Glomerular visceral epithelial cell (primary cell): ENCODE measurements around the gene ECM1.

Experiments used
- DNase-seq: peaks from one replicate; pipeline ENCODE4 v3.0.0-alpha.2; 2016; ENCODE audit errors: extremely low spot score

ECM1 gene

GRCh38 chr1:150507912-150508864 lies at the start of gene ECM1:
TSS of gene ECM1 (plus strand) at chr1:150508109. CDS start at chr1:150508210, 101 bp downstream.
- DNase-seq: peak; percentile 85

GRCh38 chr1:150464422-150464826 lies 43.5 kb upstream of the ECM1 start:
- peak; percentile 64 for DNase-seq

- no peak for DNase-seq
Observed at GRCh38 chr1:150466964-150467363, 40.9 kb upstream of the ECM1 start.

GRCh38 chr1:150469291-150469690 lies 38.6 kb upstream of the ECM1 start:
- no peak for DNase-seq

- no peak for DNase-seq
Observed at GRCh38 chr1:150472601-150473200, 35.2 kb upstream of the ECM1 start.

- no peak for DNase-seq
Observed at GRCh38 chr1:150473659-150474058, 34.2 kb upstream of the ECM1 start.

GRCh38 chr1:150474869-150475268 lies 33.0 kb upstream of the ECM1 start:
- DNase-seq: no peak

GRCh38 chr1:150476754-150477153 lies 31.2 kb upstream of the ECM1 start:
- DNase-seq: no peak

GRCh38 chr1:150477320-150477719 lies 30.6 kb upstream of the ECM1 start:
- DNase-seq: no peak

GRCh38 chr1:150477733-150478132 lies 30.2 kb upstream of the ECM1 start:
- no peak for DNase-seq

GRCh38 chr1:150479370-150479769 lies 28.5 kb upstream of the ECM1 start:
- no peak for DNase-seq

- DNase-seq: no peak
Observed at GRCh38 chr1:150479927-150480352, 28.0 kb upstream of the ECM1 start.

GRCh38 chr1:150484431-150484830 lies 23.5 kb upstream of the ECM1 start:
- no peak for DNase-seq

GRCh38 chr1:150484861-150485260 lies 23.0 kb upstream of the ECM1 start:
- DNase-seq: peak; percentile 46

GRCh38 chr1:150486966-150487762 lies 20.7 kb upstream of the ECM1 start, which contains the start of gene TARS2:
TSS of gene TARS2 (plus strand) at chr1:150487419. CDS start at chr1:150487451, 32 bp downstream.
- peak; percentile 99 for DNase-seq

GRCh38 chr1:150487763-150488115 lies 20.2 kb upstream of the ECM1 start:
- DNase-seq: no peak

- DNase-seq: no peak
Observed at GRCh38 chr1:150493175-150493574, 14.7 kb upstream of the ECM1 start.

GRCh38 chr1:150498342-150498741 lies 9.6 kb upstream of the ECM1 start:
- no peak for DNase-seq

GRCh38 chr1:150505431-150505830 lies 2.5 kb upstream of the ECM1 start:
- no peak for DNase-seq

GRCh38 chr1:150508982-150509381 lies 1.1 kb downstream of the ECM1 start:
- no peak for DNase-seq

- DNase-seq: no peak
Observed at GRCh38 chr1:150511551-150511950, 3.6 kb downstream of the ECM1 start.

- no peak for DNase-seq
Observed at GRCh38 chr1:150511985-150512660, 4.2 kb downstream of the ECM1 start.
